Measurements from ENCODE around the gene VIT.

Gene VIT, protein sequence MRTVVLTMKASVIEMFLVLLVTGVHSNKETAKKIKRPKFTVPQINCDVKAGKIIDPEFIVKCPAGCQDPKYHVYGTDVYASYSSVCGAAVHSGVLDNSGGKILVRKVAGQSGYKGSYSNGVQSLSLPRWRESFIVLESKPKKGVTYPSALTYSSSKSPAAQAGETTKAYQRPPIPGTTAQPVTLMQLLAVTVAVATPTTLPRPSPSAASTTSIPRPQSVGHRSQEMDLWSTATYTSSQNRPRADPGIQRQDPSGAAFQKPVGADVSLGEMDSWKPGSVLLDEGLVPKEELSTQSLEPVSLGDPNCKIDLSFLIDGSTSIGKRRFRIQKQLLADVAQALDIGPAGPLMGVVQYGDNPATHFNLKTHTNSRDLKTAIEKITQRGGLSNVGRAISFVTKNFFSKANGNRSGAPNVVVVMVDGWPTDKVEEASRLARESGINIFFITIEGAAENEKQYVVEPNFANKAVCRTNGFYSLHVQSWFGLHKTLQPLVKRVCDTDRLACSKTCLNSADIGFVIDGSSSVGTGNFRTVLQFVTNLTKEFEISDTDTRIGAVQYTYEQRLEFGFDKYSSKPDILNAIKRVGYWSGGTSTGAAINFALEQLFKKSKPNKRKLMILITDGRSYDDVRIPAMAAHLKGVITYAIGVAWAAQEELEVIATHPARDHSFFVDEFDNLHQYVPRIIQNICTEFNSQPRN

GRCh38 chr2:36696533-36696932 lies at the start of gene VIT:
VIT (plus strand) TSS chr2:36696707; CDS start chr2:36716371, 19,664 bp downstream.
- Mint-ChIP-seq H3K27ac (no peak within 1 kb of the TSS), H3K27me3 (no peaks in the 10 kb centered on the region), H3K9me3 (no peaks in the 10 kb centered on the region), H3K36me3 (ENCODE audit: low read depth) (no peaks in the 10 kb centered on the region), H3K4me1 (no peaks in the 10 kb centered on the region), H3K4me3 (no peak within 1 kb of the TSS)
- no peak for DNase-seq
- no peak for ATAC-seq

- H3K36me3 Mint-ChIP-seq (ENCODE audit: low read depth), result no peaks in the 10 kb centered on the region
- H3K27ac Mint-ChIP-seq, result no peak overlapping the region
- ATAC-seq, result peak; percentile 75
- no peaks in the 10 kb centered on the region for H3K4me1 Mint-ChIP-seq
- DNase-seq, result no peak
- no peaks in the 10 kb centered on the region for H3K9me3 Mint-ChIP-seq
- peaks cover 5% of the 10 kb centered on the region for H3K27me3 Mint-ChIP-seq
- no peak overlapping the region for H3K4me3 Mint-ChIP-seq
Measured at GRCh38 chr2:36650031-36650829, 46.3 kb upstream of the VIT start.

DNA sequence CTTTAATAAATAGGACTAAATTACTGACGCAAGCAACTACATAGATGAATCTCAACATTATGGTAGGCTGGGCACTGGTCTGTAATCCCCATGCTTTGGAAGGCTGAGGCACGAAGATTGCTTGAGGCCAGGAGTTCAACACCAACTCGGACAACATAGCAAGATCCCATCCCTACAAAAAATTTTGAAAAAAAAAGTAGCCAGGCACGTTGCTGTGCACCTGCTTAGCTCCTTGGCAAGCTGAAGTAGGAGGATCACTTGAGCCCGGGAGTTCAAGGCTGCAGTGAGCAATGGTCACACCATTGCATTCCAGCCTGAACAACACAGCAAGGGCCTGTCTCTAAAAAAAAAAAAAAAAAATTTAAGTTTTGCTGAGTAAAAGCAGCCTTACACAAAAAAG lies 43.4 kb upstream of the VIT start:
- Mint-ChIP-seq H3K9me3 (no peaks in the 10 kb centered on the region), H3K36me3 (ENCODE audit: low read depth) (no peaks in the 10 kb centered on the region), H3K4me3 (no peak overlapping the region), H3K27me3 (peaks cover 5% of the 10 kb centered on the region), H3K4me1 (no peaks in the 10 kb centered on the region), H3K27ac (no peak overlapping the region)
- DNase-seq, result no peak
- no peak for ATAC-seq

- no peak for ATAC-seq
- H3K4me3 Mint-ChIP-seq, result no peak overlapping the region
- H3K9me3 Mint-ChIP-seq, result no peaks in the 10 kb centered on the region
Measured at GRCh38 chr2:36653967-36654694, 42.4 kb upstream of the VIT start.

DNA sequence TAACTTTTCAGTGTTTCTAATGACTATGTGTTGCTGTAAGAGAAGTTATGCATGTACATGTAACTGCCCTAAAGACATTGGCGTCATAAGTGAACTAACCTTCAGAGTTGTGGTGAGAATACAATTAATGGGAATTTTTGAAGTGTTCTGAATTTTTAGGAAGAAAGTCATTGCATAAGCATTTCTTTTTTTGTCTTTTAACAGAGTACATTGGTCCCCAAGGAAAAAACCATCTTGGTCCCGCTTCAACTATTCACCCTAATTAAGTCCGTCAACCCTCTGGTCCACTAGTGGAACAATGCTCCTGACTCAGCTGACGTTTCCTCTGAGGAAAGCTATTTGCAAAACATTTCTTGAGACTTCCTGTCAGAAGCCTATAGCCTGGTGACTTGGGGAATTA lies 41.1 kb upstream of the VIT start:
- H3K4me3 Mint-ChIP-seq, result no peak overlapping the region
- DNase-seq (no peak), ATAC-seq (no peak)
- H3K27ac Mint-ChIP-seq, result no peak overlapping the region
- peaks cover 5% of the 10 kb centered on the region for H3K27me3 Mint-ChIP-seq
- no peaks in the 10 kb centered on the region for H3K9me3 Mint-ChIP-seq
- no peaks in the 10 kb centered on the region for H3K36me3 Mint-ChIP-seq (ENCODE audit: low read depth)
- H3K4me1 Mint-ChIP-seq, result no peaks in the 10 kb centered on the region

More at GRCh38 chr2:36653967-36654694, 42.4 kb upstream of the VIT start:
- no peaks in the 10 kb centered on the region for H3K36me3 Mint-ChIP-seq (ENCODE audit: low read depth)
- no peaks in the 10 kb centered on the region for H3K4me1 Mint-ChIP-seq
- DNase-seq, result no peak
- no peak overlapping the region for H3K27ac Mint-ChIP-seq
- peaks cover 7% of the 10 kb centered on the region for H3K27me3 Mint-ChIP-seq

- Mint-ChIP-seq H3K36me3 (ENCODE audit: low read depth) (no peaks in the 10 kb centered on the region), H3K4me1 (no peaks in the 10 kb centered on the region), H3K4me3 (no peak overlapping the region), H3K9me3 (no peaks in the 10 kb centered on the region), H3K27me3 (peaks cover 1% of the 10 kb centered on the region), H3K27ac (no peak overlapping the region)
- DNase-seq (no peak), ATAC-seq (no peak)
Measured at GRCh38 chr2:36657703-36658102, 38.8 kb upstream of the VIT start.

GRCh38 chr2:36658277-36658748 lies 38.2 kb upstream of the VIT start:
- ATAC-seq, result no peak

DNA sequence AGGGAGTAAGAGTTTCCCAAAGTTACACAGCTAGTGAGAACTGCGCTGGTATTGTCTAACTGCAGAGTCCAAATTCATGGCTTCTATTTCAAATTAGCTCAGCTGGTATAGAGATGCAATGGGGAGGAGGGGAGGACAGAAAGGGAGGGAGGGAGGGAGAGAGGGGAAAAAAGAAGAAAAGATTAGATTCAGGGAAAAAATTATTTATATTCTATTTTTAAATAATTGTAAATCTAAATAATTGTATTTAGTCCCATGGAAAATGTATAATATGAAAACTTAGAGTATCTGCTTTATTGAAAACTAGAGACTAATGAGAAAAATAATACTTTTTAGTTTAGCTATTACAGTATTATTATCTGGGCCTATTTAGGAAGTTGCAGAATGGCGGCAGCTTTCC lies 37.3 kb upstream of the VIT start:
- Mint-ChIP-seq H3K36me3 (ENCODE audit: low read depth) (no peaks in the 10 kb centered on the region), H3K27ac (no peak overlapping the region), H3K27me3 (peaks cover 1% of the 10 kb centered on the region), H3K4me3 (no peak overlapping the region), H3K4me1 (no peaks in the 10 kb centered on the region), H3K9me3 (no peaks in the 10 kb centered on the region)
- ATAC-seq (no peak), DNase-seq (no peak)

More at GRCh38 chr2:36658277-36658748, 38.2 kb upstream of the VIT start:
- Mint-ChIP-seq H3K27ac (no peak overlapping the region), H3K4me1 (no peaks in the 10 kb centered on the region), H3K9me3 (no peaks in the 10 kb centered on the region), H3K27me3 (peaks cover 1% of the 10 kb centered on the region), H3K4me3 (no peak overlapping the region), H3K36me3 (ENCODE audit: low read depth) (no peaks in the 10 kb centered on the region)
- DNase-seq, result no peak

- no peaks in the 10 kb centered on the region for H3K36me3 Mint-ChIP-seq (ENCODE audit: low read depth)
- H3K27me3 Mint-ChIP-seq, result peaks cover 1% of the 10 kb centered on the region
- ATAC-seq, result no peak
- no peak overlapping the region for H3K4me3 Mint-ChIP-seq
- no peak for DNase-seq
- H3K9me3 Mint-ChIP-seq, result no peaks in the 10 kb centered on the region
- no peak overlapping the region for H3K27ac Mint-ChIP-seq
- no peaks in the 10 kb centered on the region for H3K4me1 Mint-ChIP-seq
Measured at GRCh38 chr2:36659872-36660312, 36.6 kb upstream of the VIT start.

DNA sequence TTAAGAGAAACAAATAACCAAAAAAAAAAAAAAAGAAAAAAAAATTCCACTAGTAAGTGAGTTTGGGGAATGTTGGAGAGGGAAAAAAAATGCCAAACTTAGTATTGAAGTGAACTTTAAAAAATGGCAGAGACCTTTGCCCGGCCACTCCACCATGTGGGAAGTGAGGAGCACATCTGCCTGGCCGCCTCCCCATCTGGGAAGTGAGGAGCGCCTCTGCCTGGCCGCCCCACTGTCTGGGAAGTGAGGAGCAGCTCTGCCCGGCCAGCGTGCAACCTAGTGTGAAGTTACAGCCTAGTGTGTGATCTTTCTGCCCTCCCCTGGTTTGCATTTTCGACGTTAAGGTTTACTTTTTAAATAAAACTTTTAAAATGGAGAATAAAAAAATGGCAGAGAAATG lies 33.9 kb upstream of the VIT start:
- H3K27me3 Mint-ChIP-seq, result peaks cover 2% of the 10 kb centered on the region
- DNase-seq (no peak), ATAC-seq (no peak)
- H3K9me3 Mint-ChIP-seq, result no peaks in the 10 kb centered on the region
- H3K4me1 Mint-ChIP-seq, result no peaks in the 10 kb centered on the region
- H3K27ac Mint-ChIP-seq, result no peak overlapping the region
- H3K4me3 Mint-ChIP-seq, result no peak overlapping the region
- no peaks in the 10 kb centered on the region for H3K36me3 Mint-ChIP-seq (ENCODE audit: low read depth)

GRCh38 chr2:36663295-36663694 lies 33.2 kb upstream of the VIT start:
- Mint-ChIP-seq H3K36me3 (ENCODE audit: low read depth) (no peaks in the 10 kb centered on the region), H3K4me1 (no peaks in the 10 kb centered on the region), H3K4me3 (no peak overlapping the region), H3K27me3 (peaks cover 4% of the 10 kb centered on the region), H3K27ac (no peak overlapping the region), H3K9me3 (no peaks in the 10 kb centered on the region)
- ATAC-seq (no peak), DNase-seq (no peak)

- ATAC-seq (peak; percentile 46), DNase-seq (no peak)
- Mint-ChIP-seq H3K27me3 (peaks cover 2% of the 10 kb centered on the region), H3K27ac (no peak overlapping the region), H3K4me3 (no peak overlapping the region), H3K9me3 (no peaks in the 10 kb centered on the region), H3K4me1 (no peaks in the 10 kb centered on the region), H3K36me3 (ENCODE audit: low read depth) (no peaks in the 10 kb centered on the region)
Measured at GRCh38 chr2:36663851-36664695, 32.4 kb upstream of the VIT start.

GRCh38 chr2:36664696-36665076 lies 31.8 kb upstream of the VIT start:
- ATAC-seq (no peak), DNase-seq (no peak)
- Mint-ChIP-seq H3K4me1 (no peaks in the 10 kb centered on the region), H3K27me3 (peaks cover 2% of the 10 kb centered on the region), H3K9me3 (no peaks in the 10 kb centered on the region), H3K36me3 (ENCODE audit: low read depth) (no peaks in the 10 kb centered on the region), H3K4me3 (no peak overlapping the region), H3K27ac (no peak overlapping the region)
